ENCODE data around the gene ITPKB.
"Not testable (repeated sequence)": the region's sequence is repeated elsewhere in the genome, so short reads cannot be mapped to it uniquely, and the experiment has no call there.

ITPKB gene

DNA sequence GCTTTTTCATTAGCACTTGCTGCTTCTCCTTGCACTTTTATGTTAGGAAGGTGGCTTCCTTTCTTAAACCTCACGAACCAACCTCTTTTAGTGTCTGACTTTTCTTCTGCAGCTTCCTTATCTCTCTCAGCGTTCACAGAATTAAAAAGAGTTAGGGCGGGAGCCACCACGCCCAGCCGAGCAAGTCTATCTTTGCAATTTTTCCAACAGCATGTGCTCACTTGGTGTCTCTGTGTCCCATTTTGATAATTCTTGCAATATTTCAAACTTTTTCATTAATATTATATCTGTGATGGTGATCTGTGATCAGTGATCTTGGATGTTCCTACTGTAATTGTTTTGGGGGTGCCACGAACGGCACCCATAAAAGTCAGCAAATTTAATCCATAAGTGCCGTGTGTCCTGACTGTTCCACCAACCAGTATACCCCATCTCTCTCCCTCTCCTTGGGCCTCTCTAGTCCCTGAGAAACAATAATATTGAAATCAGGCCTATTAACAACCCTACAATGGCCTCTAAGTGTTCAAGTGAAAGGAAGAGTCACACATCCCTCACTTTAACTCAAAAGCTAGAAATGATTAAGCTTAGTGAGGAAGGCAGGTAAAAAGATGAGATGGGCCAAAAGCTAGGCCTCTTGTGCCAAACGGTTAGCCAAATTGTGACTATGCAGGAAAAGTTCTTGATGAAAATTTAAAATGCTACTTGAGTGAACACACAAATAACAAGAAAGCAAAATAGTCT, 15.9 kb upstream of the ITPKB start:
- no peak for DNase-seq

GRCh38 chr1:226754097-226754496, 15.0 kb upstream of the ITPKB start:
- DNase-seq = no peak

GRCh38 chr1:226751703-226752102, 12.6 kb upstream of the ITPKB start:
- DNase-seq = no peak

DNA sequence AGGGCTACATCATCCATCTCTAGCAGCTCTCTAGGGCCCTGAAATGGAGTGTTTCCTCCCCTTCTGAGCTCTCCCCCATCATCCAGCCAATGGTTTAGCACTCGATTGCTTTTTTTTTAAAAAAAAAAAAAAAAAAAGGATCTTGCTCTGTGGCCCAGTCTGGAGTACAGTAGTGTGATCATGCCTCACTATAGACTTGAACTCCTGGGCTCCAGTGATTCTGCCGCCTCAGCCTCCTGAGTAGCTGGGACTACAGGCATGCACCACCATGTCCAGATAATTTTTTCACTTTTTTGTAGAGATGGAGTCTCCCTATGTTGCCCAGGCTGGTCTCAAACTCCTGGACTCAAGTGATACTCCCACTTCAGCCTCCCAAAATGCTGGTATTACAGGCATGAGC, 12.1 kb upstream of the ITPKB start:
- no peak for DNase-seq

DNA sequence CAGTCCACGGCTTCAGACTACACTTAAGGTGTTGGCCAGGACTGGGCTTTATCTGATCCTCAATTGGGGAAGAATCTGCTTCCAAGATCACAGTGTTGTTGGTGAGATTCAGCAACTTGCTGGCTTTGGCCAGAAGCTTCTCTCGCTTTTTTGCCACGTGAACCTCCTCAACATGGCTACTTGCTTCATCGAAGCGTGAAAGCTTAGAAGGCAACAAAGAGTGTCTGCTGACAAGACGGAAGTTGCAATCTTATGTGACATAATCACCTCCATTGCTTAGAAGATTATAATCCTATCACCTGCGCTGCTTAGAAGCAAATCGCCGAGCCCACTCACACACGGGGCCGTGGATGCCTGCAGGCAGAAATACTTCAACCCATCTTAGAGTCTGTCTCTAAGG, 10.4 kb upstream of the ITPKB start:
- no peak for DNase-seq

- DNase-seq = no peak
These were observed 9.2 kb upstream of the ITPKB start for GRCh38 chr1:226748306-226748705.

- not testable (repeated sequence) for DNase-seq
These were observed 8.6 kb upstream of the ITPKB start for GRCh38 chr1:226747519-226748263.

- no peak for DNase-seq
These were observed 4.2 kb upstream of the ITPKB start for GRCh38 chr1:226743259-226743658.

DNA sequence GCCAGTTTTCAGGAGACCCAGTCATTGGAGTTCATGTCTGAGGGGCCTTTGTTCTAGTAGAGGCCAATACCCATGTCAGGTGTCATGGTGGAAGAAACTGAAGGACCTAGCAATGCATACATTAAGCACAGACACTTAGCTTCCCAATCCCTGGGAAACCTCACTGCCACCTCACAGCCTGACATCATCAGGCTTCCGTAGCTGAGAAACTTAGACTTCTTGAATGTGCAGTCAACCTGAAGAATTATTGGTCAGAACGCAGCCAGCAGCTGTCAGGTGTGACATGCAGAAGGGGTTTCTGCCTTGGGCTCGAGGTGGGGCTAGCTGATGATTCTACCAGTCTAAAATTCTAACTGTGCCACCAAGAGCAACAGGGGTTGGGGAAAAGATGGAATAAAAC, 1.9 kb upstream of the ITPKB start:
- DNase-seq = no peak

DNA sequence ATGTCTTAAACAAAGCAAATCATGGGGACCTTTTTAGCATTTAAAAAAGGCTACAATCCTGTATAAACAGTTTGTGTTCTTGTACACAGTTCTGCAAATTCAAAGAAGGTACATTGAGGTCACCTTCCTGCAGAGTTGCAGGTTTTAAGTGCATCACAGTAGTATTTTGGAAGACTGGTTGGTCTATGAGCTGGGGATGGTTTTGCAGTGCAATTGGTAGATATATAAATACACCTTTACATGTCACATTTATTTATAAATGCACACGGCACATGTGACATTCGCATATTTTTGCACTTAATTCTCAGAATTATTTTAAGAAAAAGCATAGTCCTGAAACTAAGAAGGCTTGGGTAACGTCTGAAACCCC, 599 bp upstream of the ITPKB start:
- no peak for DNase-seq

DNA sequence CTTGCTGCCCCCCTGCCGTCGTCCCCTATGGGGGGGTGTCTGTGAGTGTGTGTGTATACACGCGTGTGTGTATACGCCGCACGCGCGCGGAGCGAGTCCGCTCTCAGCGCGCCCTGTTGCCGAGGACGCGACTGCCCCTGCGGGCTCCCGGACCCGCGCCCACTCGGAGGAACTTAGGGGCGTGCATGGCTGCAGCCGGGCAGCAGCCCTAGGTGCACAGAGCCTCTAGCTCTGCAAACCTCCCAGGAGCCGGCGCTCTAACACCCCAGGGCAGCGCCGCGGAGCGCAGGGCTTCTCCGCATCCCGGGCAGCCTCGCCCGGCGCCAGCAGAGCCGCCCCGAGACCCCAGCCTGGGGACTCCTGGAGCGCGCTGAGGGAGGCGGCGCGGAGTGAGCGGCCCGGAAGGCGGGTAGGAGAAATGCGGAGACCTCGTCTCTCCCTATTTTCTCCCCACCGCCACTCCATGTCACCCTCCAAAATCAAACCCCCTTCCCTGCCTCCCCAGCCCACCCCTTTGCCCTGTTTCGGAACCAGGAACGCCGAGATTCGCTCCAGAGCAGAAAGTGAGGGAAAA, 574 bp downstream of the ITPKB start:
- DNase-seq = peak; percentile 36

DNA sequence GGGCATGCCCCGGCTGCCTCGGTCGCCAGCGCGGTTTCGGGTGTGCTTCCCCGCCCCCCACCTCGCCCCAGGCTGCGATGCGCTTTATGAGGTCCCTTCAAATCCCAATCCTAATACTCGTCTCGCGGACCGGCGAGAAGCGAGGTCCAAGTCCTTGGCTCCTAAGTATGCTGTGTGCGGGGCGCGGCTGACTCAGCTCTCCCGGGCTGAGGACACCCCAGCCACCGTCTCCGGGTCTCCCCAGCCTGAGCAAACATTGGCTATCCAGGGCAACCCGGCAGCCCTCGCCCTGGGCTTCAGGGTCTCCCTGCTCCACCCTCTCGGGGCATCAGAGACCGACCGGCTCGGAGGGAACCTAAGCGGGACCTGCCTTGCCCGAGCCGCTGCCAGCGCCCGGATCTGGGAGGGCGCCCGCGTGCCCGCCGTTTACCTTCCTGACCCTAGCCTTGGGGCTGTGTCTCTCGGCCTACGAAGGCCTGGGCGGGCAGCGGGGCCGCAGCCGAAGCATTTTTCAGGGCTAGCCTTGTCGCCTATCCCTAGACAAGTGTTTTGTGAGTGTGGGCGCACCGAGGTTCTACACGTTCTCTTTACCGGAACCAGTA, 1.2 kb downstream of the ITPKB start:
- no peak for DNase-seq

- peak; percentile 55 for DNase-seq
These were observed 1.9 kb downstream of the ITPKB start for GRCh38 chr1:226736908-226737818.

DNA sequence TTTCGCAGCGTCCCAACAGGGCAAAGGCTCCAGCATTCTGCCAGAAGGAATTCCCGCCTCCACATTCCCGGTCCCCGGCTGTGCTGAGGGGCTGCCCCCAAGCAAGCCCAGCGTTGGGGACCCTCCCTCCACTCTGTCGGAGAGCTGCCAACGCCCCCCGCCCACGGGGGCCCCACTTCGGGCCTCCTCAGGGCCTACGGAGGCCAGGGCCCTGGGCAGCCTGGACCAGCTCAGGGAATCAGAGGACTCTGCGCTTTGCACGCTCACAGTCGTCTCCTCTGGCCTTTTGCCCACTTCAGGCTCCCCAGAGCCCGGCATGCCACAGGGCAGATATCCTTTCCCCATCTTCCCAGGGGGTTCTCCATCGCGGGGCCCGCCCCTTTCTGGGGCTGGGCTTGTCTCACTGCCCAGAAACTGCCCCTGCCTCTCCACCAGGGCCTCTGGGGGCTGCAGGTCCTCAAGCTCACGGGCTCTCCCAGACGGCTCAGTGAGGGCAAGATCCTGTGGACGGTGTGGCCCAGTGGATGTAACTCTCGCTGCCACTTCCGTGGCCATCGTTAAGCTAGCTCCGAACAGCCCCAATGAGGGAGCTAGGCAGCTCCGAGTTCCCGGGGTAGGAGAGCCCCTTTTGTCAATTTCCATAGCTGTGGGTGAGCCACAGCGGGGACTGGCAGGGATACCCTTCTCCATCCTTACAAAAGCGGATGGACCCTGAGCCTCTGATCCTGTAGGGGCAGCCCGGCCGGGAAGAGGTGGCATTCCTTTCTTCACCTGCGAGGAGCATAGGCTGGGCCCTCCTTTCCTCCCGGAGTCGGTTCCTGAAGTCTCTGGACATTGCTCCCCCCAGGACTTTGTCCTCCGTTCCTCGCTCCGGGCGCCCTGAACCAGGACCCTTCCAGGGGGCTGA, 2.8 kb downstream of the ITPKB start:
- DNase-seq = no peak

DNA sequence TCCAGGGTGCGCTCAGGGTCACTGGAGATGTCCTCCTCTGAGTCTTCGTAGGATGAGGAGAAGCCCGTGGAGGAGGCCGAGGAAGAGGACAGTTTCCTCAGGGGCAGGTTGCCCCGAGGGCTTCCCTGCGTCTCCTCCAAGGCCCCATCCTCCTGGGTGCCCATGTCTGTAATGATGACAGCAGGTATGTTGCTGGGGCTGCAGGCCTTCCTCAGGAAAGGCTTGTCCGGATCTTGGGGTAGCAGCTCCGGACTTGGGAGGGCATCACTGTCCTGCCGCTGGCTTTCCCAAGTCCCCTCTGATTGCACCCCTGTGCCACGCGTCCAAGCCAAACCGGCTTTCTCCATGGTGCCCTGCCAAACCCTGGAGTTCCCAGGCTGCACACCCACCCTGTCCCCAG, 3.5 kb downstream of the ITPKB start:
- no peak for DNase-seq

DNA sequence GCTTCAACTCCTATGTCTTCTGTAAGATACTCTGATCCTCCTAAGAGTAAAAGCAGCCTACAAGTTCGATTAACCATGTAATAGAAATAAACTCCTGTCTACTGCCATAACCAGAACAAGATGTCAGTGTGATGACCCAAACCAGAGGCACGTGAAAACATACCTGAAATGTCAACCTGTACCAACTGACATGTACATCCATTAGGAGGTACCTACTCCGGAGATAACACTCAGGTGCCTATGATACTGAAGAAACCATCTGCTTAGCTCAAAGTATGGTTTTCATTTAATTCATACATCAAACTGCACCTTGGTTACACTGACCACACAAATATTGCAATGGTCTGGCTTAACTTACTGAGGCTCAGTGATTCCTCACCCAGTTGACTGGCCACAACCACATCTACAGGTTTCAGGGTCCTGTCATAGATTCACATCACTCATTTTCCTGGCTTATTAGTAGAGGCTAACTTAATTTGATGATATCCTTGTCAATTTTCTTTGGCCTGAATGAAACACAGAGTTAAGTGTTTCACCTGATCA, 4.4 kb downstream of the ITPKB start:
- DNase-seq = no peak

DNA sequence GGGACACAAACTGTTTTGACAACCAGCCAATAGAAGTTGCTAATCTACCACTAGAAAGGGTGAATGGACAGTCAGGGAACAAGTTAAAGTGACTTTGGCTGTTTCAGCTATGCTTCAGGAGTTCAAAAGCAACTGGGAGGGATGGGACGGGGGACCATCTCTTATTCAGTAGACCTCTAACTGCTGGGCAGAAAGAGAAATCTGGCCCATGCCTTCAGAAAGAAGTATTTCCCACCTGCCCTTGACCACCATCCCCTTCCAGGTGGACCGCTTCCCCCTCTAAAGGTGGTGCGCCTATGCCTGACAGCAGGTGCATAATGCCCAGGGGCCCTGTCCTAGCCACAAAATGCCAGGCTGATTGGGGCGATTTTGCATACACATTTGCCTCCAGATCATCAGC, 5.2 kb downstream of the ITPKB start:
- no peak for DNase-seq

GRCh38 chr1:226733304-226733703, 5.8 kb downstream of the ITPKB start:
- DNase-seq = no peak

- DNase-seq = no peak
These were observed 6.2 kb downstream of the ITPKB start for GRCh38 chr1:226732856-226733291.

DNA sequence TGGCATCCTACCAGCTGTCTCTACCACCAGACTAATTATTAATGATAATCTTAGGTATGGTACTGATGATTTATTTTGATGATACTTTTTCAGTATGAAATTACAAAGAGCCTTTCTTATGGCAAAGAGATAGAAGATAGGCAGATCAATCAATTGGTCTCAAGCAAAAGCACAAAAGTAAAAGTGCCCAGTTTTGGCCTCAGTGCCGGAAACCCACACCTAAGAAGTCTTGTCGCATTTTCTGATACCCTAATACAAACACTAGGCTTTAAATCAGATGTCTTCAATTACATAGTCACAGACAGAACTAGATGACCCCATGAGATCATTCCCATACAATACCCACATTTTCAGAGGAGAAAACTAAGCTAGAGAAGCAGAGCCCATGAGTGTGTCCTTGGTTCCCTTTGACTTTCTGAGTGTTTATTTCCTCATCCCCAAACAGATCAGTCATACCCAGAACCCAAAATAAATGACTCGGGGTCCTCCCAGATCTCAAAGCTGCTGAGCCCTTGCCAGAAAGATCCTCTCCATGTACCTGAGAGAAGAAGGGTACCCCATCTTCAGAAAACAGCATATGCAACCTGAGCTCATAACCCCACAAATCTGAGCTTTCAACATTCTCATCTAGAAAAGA, 7.7 kb downstream of the ITPKB start:
- DNase-seq = no peak

DNA sequence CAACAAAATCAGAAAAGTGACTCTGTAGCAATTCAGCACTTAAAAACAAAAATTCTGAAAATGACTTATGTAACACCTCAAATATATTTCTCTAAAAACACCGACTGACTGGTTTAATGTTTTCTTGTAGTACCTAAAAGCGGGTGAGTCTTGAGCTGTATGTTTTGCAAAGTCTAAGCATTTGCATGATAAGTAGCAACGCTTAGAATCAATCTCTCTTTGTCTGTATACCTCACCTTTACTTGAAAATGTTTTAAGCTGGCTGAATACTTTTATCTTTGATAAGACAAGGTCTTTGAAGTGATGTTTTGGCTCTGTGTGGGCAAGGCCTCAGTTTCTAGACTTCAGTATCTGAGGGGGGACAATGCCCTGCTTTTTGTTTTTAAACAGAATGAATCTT, 8.2 kb downstream of the ITPKB start:
- no peak for DNase-seq
